ENCODE measurements around the gene KCNIP4. TPM values are rescaled to one million over a fixed set of nuclear protein-coding genes. Genes with fewer than 3 reads are reported as not detected.

The KCNIP4 gene
- total RNA-seq, 1 experiment from 2014 or later = not detected

DNA sequence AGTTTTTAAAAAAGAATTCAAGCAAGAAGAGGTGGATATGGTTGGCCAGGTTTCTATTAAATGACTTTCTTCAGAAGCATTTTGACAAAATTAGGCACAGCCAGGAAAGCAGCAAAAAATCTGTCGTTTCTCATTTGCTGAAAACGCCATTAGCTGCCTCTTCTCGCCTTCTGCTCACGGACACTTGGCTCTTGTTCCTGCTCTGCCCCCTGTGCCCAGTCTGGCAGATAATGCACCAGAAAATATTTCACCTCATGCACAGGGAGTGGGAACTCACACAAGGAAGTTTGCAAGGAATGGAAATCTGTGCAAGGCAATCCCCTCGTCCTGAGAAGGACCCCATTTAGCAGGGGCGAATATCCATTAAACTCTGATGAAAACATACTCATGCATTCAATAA, 988.3 kb downstream of the KCNIP4 start:
- no peak for DNase-seq (ENCODE audit: low spot score)

DNA sequence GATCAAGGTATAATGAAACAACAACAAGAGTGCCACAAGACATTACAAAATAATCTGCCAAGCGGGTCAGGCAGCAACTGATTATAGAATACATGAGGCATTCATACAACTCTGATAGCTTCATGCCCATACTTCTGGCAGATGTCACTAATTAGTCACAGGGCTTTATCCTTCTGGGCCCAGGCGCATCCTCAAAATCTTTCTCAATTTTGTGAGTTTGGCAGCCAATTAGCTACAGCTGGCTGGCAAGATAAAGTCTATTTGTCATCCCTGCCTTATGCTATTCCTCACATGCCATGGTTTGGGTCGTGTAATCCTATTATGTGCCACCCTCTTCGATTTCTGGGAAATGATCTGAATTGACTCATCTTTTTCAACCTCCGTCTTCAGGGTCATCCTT, 994.0 kb downstream of the KCNIP4 start:
- no peak for DNase-seq (ENCODE audit: low spot score)

DNA sequence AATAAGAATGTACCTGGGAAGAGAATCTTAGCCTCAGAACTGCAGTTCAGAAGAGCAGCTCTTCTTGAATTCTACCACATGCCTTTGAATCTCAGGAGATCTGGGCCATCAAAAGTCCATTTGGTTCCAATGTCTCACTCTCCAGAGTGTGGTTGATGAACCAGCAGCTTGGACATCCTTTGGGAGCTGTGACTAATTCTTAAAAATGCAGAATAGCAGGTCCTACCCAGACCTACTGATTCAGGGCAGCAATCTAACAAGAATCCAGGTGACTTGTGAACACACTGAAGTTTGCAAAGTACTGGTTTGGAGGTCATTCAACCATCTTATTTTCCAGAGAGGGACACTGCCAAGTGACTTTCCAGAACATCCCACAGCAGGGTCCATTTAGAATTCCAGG, 1003.6 kb downstream of the KCNIP4 start:
- no peak for DNase-seq (ENCODE audit: low spot score)

GRCh38 chr4:20944451-20944850, 1004.1 kb downstream of the KCNIP4 start:
- no peak for DNase-seq (ENCODE audit: low spot score)

GRCh38 chr4:20938204-20938603, 1010.4 kb downstream of the KCNIP4 start:
- no peak for DNase-seq (ENCODE audit: low spot score)

GRCh38 chr4:20926529-20926928, 1022.0 kb downstream of the KCNIP4 start:
- no peak for DNase-seq (ENCODE audit: low spot score)

DNA sequence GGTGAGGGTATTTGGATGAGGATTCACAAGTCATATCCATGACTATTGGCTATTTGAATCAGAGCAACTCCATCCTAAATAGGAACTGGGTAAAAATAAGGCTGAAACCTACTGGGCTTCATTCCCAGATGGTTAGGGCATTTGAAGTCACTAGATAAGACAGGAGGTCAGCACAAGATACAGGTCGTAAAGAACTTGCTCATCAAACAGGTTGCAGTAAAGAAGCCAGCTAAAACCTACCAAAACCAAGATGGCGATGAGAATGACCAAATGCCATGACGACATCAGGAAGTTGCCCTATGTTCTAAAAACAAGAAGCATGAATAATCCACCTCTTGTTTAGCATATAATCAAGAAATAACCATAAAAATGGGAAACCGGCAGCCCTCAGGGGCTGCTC, 1023.4 kb downstream of the KCNIP4 start:
- DNase-seq (ENCODE audit: low spot score) = no peak

DNA sequence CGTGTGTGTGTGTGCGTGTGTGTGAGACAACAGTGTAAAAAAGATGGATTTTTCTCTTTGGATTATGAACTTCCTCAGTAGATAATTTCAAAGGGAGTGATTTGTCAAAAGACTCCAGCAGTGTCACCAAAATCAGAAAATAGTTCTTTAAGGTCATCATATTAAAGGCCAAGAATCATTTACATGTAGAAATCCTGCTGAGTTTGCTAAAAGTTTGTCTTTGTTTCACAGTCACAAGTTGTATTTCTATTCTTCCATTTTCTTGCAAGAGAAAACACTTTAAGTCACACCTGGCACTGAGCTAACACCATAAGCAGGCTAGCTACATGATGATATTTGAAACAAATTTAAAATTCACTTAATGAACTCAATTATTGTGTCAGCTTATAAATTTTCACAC, 1025.6 kb downstream of the KCNIP4 start:
- DNase-seq (ENCODE audit: low spot score) = no peak

- DNase-seq (ENCODE audit: low spot score) = no peak
These were observed 1032.5 kb downstream of the KCNIP4 start for GRCh38 chr4:20916106-20916505.

- DNase-seq (ENCODE audit: low spot score) = no peak
These were observed 1043.6 kb downstream of the KCNIP4 start for GRCh38 chr4:20904966-20905365.

DNA sequence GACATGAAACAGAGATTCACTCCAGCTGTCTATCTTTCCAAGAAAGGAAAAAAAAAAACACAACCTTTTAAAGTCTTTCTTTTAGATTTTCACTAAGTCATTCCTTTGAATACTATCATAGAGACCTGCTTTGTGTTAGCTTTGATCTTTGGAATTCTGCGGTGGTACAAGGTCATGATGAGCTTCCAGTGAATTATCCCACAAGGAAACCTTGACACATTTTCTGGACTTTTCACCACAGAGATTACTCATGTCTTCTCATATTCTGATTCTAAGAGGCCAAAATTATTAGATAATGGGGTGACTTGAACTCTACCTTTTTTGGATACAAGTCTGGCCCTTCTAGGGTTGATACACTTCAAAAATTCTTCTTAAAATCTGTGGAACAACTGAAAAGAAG, 1046.7 kb downstream of the KCNIP4 start:
- no peak for DNase-seq (ENCODE audit: low spot score)

DNA sequence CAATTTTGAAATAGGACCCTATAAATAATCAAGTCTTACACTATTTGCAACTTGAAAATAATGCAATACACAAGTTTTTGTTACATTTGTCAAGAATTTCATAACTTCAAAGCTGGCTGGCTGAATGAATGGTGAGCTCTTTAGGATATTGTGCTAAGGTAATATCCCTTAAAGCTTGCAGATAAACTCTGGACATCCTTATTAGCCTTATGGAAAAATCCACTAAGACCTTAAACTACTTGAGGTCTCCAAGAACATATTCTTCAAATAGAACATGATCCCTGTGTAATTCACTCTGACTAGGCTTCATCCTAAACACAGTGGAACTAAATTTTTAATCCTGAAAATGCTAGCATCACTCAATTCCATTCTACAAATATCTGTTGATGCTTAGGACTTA, 1049.0 kb downstream of the KCNIP4 start:
- DNase-seq (ENCODE audit: low spot score) = no peak

- DNase-seq (ENCODE audit: low spot score) = no peak
These were observed 1052.6 kb downstream of the KCNIP4 start for GRCh38 chr4:20895988-20896387.

DNA sequence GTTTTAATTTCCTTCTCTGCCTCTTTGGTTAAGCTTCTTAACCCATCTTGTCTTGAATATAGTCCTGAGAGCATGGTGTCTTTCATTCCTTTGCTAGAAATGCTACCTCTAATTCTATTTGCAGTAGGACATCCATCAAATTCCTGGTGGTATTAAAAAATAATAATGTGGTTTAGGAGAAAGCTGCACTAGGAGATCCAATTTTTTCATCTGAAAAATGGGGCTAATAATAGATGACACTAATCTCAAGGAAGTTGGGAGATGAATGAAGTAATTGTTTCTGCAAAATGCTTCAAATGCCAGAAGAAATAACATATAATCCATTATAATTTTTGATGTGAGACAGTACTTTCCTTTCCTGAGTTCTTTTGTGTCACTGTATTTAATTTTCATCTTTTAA, 1053.4 kb downstream of the KCNIP4 start:
- DNase-seq (ENCODE audit: low spot score) = no peak

GRCh38 chr4:20890761-20891160, 1057.8 kb downstream of the KCNIP4 start:
- DNase-seq (ENCODE audit: low spot score) = no peak

DNA sequence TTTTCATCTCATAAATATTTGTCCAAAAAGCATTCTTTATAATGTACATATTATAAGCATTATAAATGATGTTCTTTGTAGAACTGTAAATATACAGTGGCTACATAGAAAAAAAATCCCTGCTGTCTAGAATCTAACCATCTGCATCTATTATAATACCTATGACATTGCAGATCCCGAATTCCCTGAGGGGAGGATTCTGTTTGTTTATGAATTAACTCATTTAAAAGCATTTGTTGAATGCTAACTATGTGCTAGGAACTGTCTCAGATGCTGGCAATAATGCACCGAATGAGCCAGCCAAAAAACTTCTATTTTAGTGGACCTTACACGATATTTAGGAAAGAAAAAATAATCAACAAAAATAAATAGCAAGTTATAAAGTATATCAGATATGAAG, 1058.7 kb downstream of the KCNIP4 start:
- no peak for DNase-seq (ENCODE audit: low spot score)

GRCh38 chr4:20883677-20884076, 1064.9 kb downstream of the KCNIP4 start:
- no peak for DNase-seq (ENCODE audit: low spot score)

- no peak for DNase-seq (ENCODE audit: low spot score)
These were observed 1065.3 kb downstream of the KCNIP4 start for GRCh38 chr4:20883231-20883630.

GRCh38 chr4:20882500-20882899, 1066.1 kb downstream of the KCNIP4 start:
- no peak for DNase-seq (ENCODE audit: low spot score)

- DNase-seq (ENCODE audit: low spot score) = no peak
These were observed 1066.9 kb downstream of the KCNIP4 start for GRCh38 chr4:20881658-20882057.

DNA sequence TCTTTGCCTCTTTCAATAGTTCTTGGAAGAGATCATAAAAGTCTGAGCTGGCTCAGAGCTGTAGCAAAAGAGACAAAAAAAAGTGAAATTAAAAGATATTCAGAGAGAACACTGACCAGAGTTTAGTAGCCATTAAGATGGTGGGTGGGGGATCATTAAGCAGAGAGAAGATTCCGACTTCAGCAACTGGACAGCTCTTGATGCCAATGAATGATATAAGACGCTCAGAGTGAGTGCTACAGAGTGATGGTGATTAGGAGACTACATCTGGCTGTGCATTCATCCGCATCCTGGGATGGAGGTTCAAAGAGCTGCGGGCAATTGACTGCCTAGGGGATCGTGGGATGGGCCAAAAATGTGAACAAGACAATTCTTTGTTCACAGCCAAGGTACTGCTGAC, 1069.8 kb downstream of the KCNIP4 start:
- no peak for DNase-seq (ENCODE audit: low spot score)

- DNase-seq (ENCODE audit: low spot score) = no peak
These were observed 1078.1 kb downstream of the KCNIP4 start for GRCh38 chr4:20870436-20870835.

DNA sequence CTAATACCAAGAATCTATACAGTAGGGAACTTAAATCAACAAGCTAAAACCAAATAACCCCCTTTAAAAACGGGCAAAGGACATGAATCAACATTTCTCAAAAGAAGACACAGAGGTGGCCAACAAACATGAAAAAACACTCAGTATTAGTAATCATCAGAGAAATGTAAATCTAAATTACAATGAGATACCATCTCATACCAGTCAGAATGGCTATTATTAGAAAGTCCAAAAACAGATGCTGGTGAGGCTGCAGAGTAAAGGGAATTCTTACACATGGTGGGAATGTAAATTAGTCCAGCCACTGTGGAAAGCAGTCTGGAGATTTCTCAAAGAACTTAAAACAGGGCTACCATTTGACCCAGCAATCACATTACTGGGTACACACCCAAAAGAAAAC, 1080.5 kb downstream of the KCNIP4 start:
- DNase-seq (ENCODE audit: low spot score) = no peak

- no peak for DNase-seq (ENCODE audit: low spot score)
These were observed 1087.7 kb downstream of the KCNIP4 start for GRCh38 chr4:20860878-20861277.
